ENCODE data around the gene DKKL1.

Gene DKKL1

DNA sequence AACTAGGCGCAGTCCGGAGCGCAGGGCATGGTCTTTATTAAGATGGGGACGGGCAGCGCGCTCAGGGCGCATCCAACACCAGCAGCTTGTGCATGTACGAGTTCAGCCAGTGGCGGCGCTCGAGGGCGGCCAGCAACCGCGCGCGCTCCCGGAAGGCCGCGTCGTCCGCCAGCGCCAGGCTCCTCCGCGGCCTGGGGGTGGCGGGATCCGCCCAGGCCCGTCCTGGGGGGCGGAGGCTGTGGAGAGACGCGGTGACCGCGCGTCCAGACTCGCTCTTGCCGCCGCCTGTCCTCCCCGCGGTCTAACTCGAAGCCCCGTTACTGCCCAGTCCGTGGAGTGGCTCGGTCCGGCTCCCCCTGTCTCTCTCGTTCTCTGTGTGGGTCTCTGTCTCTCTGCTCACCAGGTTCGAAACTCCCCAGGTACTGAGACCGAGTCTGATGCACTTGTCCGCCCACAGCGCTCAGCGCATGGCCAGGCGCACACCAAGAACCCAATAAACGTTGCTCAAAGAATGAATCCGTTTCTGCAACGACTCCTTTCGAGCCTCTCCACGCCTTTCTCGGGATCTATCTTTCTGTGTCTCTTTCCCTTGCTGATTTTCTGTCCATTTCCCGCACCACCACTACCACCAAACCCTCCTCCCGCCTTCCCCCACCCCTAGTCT lies 58.9 kb downstream of the DKKL1 start:
- peak; percentile 48 for DNase-seq

DNA sequence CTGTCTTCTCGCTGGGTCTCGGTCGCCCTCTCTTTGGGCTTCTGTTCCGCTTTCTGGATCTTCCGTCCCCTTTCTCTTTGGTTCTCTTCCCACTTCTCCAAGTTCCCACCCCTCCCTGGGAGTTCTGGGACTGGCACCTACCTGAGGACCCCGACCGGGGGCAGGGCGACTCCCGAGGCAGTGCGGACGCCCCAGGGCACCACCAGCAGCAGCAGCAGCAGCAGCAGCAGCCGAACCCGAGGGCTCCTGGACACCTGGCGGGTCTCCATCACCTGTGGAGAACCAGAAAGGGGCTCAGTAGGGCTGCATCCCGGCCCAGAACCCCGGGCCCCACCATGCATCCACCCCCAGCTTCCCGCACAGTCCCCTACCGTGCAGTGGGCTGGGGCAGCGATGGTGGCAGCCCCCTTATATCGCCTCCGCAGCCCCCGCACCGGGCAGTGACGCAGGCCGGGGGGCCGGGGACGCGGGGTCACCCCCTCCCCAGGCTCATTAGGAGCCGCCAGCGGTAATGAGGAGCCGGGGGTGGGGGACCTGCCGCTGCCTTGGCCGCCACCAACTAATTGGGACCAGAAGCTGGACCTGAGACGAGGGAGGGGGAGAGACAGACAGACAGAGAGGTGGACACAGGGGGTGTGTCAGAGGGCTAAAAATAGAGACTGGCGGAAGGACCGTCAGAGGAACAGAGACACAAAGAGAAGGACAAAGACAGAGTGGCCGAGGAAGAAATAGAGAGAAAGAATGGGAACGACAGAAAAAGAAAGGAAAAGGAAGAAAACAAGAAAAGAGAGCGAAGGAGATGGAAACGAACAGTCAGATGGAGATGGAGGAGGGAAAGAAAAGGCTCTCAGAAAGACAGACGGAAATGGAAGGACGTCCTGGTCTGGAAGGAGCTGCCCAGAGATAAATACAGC lies 59.7 kb downstream of the DKKL1 start, which contains the start of gene PTH2:
Gene PTH2, minus strand, starts transcription at position 371 of the 914 bp plus-strand sequence. Its CDS starts 102 bp downstream, at position 269.
- DNase-seq: no peak

DNA sequence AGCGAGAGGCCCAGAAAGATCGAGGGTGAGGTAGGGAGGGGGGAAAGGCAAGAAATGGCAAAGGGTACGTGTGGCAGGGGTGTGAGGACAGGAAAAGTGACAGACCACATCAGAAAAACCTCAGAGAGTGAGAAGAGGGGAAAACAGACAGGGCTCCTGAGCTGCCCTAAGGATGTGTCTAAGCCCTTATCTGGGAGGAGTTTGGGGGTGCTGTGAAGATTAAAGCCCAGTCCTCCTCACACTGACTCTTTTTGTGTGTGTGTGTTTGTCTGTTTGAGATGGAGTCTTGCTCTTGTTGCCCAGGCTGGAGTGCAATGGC lies 60.3 kb downstream of the DKKL1 start:
- no peak for DNase-seq
